Measurements from ENCODE around the gene LTB4R.

Gene LTB4R

DNA sequence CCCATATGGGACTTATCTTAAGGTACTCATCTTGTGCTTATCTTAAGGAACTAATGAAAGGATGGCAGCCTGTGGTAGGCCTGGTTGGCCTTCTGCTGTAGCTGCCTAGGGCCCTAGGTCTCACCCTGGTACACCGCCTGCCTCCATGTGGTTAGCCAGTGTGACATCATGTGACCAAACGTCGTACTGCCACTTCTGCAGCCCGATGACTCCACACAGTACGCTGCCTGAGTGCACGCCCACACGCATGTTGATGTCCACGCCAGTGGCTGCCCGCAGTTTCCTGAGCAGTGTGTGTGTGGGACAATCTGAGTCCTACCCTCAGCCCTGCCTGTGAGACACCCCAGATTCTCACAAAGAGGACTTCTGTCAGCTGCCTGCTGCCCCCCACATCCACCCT is 18.4 kb downstream of the LTB4R start:
- Histone ChIP-seq H3K9ac (ENCODE audit: low read length) (no peak overlapping the region), H3K9me3 (ENCODE audit: low read length) (no peaks in the 10 kb centered on the region), H3K27ac (ENCODE audit: low read depth, low read length) (no peak overlapping the region), H3K4me1 (ENCODE audit: insufficient read depth, low read length) (peaks cover 24% of the 10 kb centered on the region), H3K4me3 (ENCODE audit: low read depth in 1 of 2, low read length in 2 of 2) (no peak overlapping the region), H3K36me3 (ENCODE audit: insufficient read depth, low read length) (no peaks in the 10 kb centered on the region), H3K27me3 (ENCODE audit: control insufficient read depth in 1 of 2, insufficient read depth in 2 of 2, low read length in 2 of 2) (peaks cover 19 to 22% of the 10 kb centered on the region in 2 donors)

DNA sequence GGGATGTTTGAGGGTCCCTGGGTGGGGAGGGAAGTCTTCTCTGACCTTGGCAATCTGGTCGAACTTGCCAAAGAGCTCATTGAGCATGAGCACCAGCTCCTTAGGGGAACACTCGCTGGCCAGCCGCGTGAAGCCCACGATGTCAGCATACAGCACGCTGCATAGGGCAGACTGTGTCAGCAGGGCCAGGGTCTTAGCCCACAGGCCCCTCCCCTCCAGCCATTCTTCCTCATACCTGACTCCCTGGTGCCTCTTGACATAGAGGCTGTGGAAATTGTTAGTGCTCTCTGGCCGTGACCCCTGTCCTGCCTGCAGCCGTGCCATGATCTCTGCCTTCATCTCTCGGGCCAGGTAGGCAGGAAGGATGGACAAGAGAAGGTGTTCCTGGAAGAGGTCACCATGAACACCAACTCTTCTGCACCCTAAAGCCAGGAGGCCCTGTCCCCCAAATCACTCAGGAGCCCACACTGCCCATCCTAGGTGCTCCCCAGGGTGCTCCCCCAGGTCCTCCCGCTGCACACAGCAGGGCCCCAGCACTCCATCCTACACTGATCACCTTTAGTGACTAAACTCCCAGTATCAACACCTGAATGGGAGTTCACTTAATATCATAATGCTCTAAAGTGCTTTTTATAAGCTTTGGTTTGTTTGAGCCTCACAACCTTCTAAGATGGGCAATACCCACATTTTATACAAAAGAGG is 19.8 kb downstream of the LTB4R start:
- peaks cover 29% of the 10 kb centered on the region in 2 donors for H3K27me3 ChIP-seq (ENCODE audit: control insufficient read depth in 1 of 2, insufficient read depth in 2 of 2, low read length in 2 of 2)
- no peak overlapping the region for H3K27ac ChIP-seq (ENCODE audit: low read depth, low read length)
- H3K4me3 ChIP-seq (ENCODE audit: low read depth in 1 of 2, low read length in 2 of 2), result no peak overlapping the region
- H3K9me3 ChIP-seq (ENCODE audit: low read length), result no peaks in the 10 kb centered on the region
- H3K4me1 ChIP-seq (ENCODE audit: insufficient read depth, low read length), result peaks cover 24% of the 10 kb centered on the region
- H3K36me3 ChIP-seq (ENCODE audit: insufficient read depth, low read length), result no peaks in the 10 kb centered on the region
- H3K9ac ChIP-seq (ENCODE audit: low read length), result no peak overlapping the region

DNA sequence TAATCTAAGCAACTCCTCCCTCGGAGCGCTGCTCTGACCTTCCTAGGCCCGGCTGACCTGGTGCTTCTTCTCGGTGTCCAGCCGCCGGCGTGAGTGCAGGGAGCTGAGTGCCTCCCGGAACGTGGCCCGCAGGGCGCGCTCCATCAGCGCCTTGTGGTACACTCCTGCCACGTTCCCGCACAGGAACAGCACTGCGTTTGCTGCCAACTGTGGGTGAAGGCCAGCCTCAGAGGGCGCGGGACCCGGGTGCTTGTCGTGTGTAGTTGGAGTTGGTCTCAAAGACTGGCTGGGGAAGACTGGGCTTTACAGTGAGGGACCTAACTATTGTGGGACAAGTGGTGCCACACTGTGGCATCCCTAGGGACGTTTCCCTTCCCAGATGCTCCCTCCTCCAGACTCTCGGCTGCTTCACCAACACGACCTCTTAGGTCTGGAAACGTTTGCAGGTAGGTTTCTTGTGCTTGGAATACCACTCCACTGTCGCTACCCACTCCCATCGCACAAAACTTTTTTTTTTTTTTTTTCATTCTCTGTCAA is 20.5 kb downstream of the LTB4R start:
- H3K9ac ChIP-seq (ENCODE audit: low read length), result no peak overlapping the region
- no peak overlapping the region for H3K4me3 ChIP-seq (ENCODE audit: low read depth in 1 of 2, low read length in 2 of 2)
- peaks cover 24% of the 10 kb centered on the region for H3K4me1 ChIP-seq (ENCODE audit: insufficient read depth, low read length)

DNA sequence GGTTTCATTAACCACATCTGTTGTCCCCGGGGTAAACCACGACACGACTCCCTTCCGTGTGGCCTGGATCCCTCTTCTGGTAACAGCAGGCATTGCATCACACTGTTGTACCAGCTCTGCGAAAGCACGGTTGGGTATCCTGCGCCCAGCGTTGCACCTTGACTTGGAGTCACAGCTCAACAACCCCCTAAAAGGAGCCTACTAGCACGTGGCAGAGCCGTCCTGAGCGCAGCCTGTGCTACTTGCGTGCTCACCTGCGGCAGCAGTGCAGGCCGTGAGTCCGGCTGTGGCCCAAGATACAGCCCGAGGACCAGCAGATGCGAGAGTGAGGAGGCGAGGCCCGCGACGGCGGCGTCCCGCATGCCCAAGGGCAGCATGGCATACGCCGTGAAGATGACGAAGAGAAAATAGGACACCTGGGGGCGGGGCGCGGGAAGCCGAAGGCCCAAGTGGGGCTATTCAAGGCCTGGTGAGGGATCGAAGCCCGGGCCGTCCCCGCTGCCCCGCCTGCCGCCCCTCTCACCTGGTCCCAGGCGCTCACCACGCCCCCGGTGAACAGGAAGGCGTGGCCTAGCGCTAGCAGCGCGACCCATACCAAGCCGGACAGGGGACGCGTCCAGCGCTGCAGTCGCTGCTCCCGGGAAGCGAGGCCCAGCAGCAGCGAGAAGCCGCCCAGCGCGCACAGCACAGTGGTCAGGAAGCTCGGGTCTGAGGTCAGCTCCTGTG is 21.1 kb downstream of the LTB4R start:
- no peak overlapping the region for H3K9ac ChIP-seq (ENCODE audit: low read length)
- no peak overlapping the region for H3K27ac ChIP-seq (ENCODE audit: low read depth, low read length)

More for the DNA sequence above, 20.5 kb downstream of the LTB4R start:
- H3K27ac ChIP-seq (ENCODE audit: low read depth, low read length), result no peak overlapping the region
- no peaks in the 10 kb centered on the region for H3K9me3 ChIP-seq (ENCODE audit: low read length)
- H3K27me3 ChIP-seq (ENCODE audit: control insufficient read depth in 1 of 2, insufficient read depth in 2 of 2, low read length in 2 of 2), result peaks cover 34 to 36% of the 10 kb centered on the region in 2 donors
- H3K36me3 ChIP-seq (ENCODE audit: insufficient read depth, low read length), result no peaks in the 10 kb centered on the region

DNA sequence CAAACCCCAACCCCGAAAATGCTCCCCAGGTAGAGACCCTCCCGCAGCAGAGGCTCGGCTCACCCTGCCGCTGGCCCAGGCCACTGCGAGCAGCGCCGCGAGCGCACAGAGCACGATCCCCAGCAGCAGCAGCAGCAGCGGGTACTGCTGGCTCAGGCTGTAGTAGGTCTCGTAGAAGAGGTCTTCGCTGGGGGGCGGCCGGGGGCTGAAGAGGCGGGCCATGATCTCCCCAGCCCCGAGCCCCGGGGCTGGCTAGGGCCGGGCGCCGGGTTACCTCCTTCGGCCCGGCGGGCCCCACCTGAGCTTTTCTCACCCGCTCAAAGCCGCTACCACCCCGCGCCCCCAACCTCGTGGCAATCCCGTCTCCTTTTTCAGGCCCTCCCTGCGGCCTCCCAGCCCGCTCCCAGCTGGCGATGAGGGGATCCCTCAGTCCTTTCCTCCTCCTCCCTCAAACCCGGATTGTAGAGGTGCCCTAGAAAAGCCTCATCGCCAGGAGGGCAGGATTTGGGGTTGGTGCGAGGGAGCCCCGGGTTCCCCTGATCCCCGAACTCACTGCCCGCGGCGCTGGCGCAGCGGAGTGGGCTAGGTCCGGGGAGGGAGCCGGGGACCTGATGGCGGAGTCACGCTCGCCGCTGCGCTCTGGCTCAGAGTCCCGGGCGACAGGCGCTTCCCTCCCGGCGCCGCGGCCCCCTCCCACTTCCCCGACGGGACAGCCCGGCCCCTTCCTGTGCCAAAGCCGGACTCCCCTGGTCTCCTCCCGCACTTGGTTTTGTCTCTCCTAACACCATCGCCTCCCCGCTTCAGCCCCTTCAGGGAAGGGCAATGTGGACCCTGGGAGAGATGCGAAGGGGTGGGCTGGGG is 23.4 kb downstream of the LTB4R start, which contains the start of gene ADCY4:
TSS of gene ADCY4 (minus strand) at position 641 of the 861 bp plus-strand sequence. CDS start at position 222, 419 bp downstream.
- Histone ChIP-seq H3K36me3 (ENCODE audit: insufficient read depth, low read length) (no peaks in the 10 kb centered on the region), H3K27me3 (ENCODE audit: control insufficient read depth in 1 of 2, insufficient read depth in 2 of 2, low read length in 2 of 2) (peaks cover 39 to 41% of the 10 kb centered on the region in 2 donors), H3K9me3 (ENCODE audit: low read length) (no peaks in the 10 kb centered on the region), H3K4me1 (ENCODE audit: insufficient read depth, low read length) (peaks cover 35% of the 10 kb centered on the region), H3K4me3 (ENCODE audit: low read depth in 1 of 2, low read length in 2 of 2) (peak within 1 kb of the TSS; percentile 25 to 35), H3K9ac (ENCODE audit: low read length) (no peak within 1 kb of the TSS), H3K27ac (ENCODE audit: low read depth, low read length) (no peak within 1 kb of the TSS)

More for the DNA sequence above, 21.1 kb downstream of the LTB4R start:
- peaks cover 39 to 40% of the 10 kb centered on the region in 2 donors for H3K27me3 ChIP-seq (ENCODE audit: control insufficient read depth in 1 of 2, insufficient read depth in 2 of 2, low read length in 2 of 2)
- peaks cover 24% of the 10 kb centered on the region for H3K4me1 ChIP-seq (ENCODE audit: insufficient read depth, low read length)
- no peaks in the 10 kb centered on the region for H3K9me3 ChIP-seq (ENCODE audit: low read length)
- H3K4me3 ChIP-seq (ENCODE audit: low read depth in 1 of 2, low read length in 2 of 2), result no peak overlapping the region
- no peaks in the 10 kb centered on the region for H3K36me3 ChIP-seq (ENCODE audit: insufficient read depth, low read length)

DNA sequence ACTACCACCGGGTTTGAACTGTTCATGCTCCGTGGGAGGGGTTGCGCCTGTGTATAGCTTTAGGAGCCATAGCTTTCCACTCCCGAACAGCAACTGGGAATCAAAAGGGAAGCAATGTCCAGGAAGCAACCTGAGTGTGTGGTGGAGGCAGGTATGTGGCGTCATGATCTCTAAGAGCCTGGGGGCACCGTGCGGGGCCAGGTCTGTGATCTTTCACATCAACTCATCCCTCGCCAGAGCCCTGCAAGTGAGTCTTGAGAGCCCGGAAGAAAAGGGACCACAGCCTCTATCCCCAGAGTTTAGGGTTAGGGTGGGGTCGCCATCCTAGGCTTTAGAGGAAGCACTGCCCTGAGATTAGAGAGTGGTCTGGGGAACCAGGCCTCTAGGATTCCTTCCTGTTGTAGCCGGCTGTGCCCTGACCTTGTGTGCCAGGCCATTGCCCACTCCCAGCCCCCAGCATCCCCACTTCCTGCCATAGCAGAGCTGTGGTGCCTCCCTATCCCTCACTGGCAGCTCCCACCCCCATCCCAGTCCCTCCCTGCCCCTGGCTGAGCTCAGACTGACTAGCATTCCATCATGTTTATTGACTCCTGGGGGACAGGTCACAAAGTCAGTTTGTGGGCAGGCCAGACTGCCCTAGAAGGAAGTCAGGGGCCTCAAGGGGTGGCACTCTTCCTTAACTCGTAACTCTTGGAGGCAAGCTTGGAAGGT is 24.3 kb downstream of the LTB4R start:
- peaks cover 35% of the 10 kb centered on the region for H3K4me1 ChIP-seq (ENCODE audit: insufficient read depth, low read length)
- H3K9me3 ChIP-seq (ENCODE audit: low read length), result no peaks in the 10 kb centered on the region
- H3K36me3 ChIP-seq (ENCODE audit: insufficient read depth, low read length), result no peaks in the 10 kb centered on the region
- no peak overlapping the region for H3K4me3 ChIP-seq (ENCODE audit: low read depth in 1 of 2, low read length in 2 of 2)
- no peak overlapping the region for H3K27ac ChIP-seq (ENCODE audit: low read depth, low read length)
- H3K27me3 ChIP-seq (ENCODE audit: control insufficient read depth in 1 of 2, insufficient read depth in 2 of 2, low read length in 2 of 2), result peaks cover 39 to 41% of the 10 kb centered on the region in 2 donors
- no peak overlapping the region for H3K9ac ChIP-seq (ENCODE audit: low read length)

DNA sequence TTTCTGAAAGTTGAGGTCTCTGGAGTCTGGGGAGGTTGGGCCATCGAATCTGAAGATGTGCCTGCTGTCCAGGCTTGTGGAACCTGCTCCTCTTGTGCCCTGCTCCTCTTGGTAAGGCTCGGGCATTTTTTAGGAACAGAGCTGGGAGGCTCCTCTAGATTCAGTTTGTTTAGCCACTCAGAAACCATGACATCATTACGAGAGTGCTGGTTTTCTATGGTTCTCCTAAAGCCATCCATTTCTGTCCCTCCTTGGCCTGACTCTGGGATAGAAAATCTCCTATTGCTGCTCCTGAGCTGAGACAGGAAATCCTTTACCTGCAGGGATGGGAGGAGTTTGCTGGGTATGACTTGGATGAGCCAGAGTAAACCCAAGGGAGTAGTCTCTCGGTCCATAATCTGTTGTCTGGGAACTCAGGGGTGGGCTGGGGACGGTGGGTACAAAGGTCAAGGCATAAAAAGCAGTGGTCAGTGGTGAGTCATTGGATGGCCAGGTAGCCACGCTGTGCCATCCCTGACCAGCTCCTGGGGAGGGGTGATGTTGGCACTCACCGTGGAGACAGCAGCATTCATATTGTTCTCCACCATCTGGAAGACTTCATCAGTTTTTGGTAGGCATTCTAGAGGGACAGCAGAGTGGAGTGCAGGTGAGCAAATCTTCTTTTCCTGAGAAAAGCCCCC is 26.0 kb downstream of the LTB4R start:
- no peak overlapping the region for H3K4me3 ChIP-seq (ENCODE audit: low read depth in 1 of 2, low read length in 2 of 2)
- H3K9ac ChIP-seq (ENCODE audit: low read length), result no peak overlapping the region
- H3K9me3 ChIP-seq (ENCODE audit: low read length), result no peaks in the 10 kb centered on the region
- H3K4me1 ChIP-seq (ENCODE audit: insufficient read depth, low read length), result peaks cover 31% of the 10 kb centered on the region
- H3K27me3 ChIP-seq (ENCODE audit: control insufficient read depth in 1 of 2, insufficient read depth in 2 of 2, low read length in 2 of 2), result peaks cover 38 to 40% of the 10 kb centered on the region in 2 donors
- H3K36me3 ChIP-seq (ENCODE audit: insufficient read depth, low read length), result no peaks in the 10 kb centered on the region
- no peak overlapping the region for H3K27ac ChIP-seq (ENCODE audit: low read depth, low read length)

DNA sequence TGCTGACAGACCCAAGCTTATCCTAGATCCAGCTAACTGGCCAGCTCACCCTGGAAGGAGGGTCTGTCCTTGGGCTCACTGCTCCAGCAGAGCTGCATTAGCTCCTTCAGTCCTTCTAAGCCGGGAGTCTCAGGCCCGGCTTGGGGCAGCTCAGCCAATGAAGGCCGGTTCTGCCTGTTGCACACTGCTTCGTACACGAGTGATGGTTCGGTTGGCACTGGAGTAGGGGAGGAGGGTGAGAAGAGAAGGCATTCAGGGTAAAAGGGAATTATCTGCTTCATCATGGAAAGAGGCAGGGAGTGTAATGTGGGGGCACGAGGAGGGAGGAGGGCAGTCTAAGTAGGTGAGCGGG is 26.5 kb downstream of the LTB4R start:
- H3K36me3 ChIP-seq (ENCODE audit: insufficient read depth, low read length), result no peaks in the 10 kb centered on the region
- H3K4me1 ChIP-seq (ENCODE audit: insufficient read depth, low read length), result peaks cover 26% of the 10 kb centered on the region
- H3K4me3 ChIP-seq (ENCODE audit: low read depth in 1 of 2, low read length in 2 of 2), result no peak overlapping the region
- H3K9ac ChIP-seq (ENCODE audit: low read length), result no peak overlapping the region
- H3K9me3 ChIP-seq (ENCODE audit: low read length), result no peaks in the 10 kb centered on the region
- no peak overlapping the region for H3K27ac ChIP-seq (ENCODE audit: low read depth, low read length)
- H3K27me3 ChIP-seq (ENCODE audit: control insufficient read depth in 1 of 2, insufficient read depth in 2 of 2, low read length in 2 of 2), result peaks cover 33 to 35% of the 10 kb centered on the region in 2 donors

DNA sequence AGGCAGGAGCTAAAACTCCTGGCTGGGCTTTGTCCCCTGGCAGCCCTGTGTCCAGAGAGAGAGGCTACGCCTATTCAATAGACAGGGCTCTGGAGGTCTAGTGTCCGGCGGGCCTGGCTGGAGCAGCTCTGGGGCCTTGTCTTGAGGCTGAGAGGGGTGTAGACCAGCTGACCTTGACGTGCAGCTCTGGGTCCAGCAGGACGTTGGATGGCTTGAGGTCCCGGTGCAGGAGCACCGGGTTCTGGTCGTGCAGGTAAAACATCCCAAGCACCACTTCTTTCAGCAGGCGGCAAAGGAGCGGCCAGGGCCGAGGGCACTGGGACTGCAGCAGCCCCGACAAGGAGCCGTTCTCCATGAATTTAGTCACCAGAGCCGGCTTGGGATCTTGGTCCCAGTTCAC is 27.5 kb downstream of the LTB4R start:
- Histone ChIP-seq H3K9ac (ENCODE audit: low read length) (no peak overlapping the region), H3K9me3 (ENCODE audit: low read length) (no peaks in the 10 kb centered on the region), H3K36me3 (ENCODE audit: insufficient read depth, low read length) (no peaks in the 10 kb centered on the region), H3K27ac (ENCODE audit: low read depth, low read length) (no peak overlapping the region), H3K4me3 (ENCODE audit: low read depth in 1 of 2, low read length in 2 of 2) (peak overlapping the region in 1 of 2 donors; percentile 1), H3K4me1 (ENCODE audit: insufficient read depth, low read length) (peaks cover 18% of the 10 kb centered on the region), H3K27me3 (ENCODE audit: control insufficient read depth in 1 of 2, insufficient read depth in 2 of 2, low read length in 2 of 2) (peaks cover 28 to 29% of the 10 kb centered on the region in 2 donors)

Measured in muscle layer of colon (tissue), 2 donors.